ENCODE results near the gene SLC38A9.

The SLC38A9 gene

DNA sequence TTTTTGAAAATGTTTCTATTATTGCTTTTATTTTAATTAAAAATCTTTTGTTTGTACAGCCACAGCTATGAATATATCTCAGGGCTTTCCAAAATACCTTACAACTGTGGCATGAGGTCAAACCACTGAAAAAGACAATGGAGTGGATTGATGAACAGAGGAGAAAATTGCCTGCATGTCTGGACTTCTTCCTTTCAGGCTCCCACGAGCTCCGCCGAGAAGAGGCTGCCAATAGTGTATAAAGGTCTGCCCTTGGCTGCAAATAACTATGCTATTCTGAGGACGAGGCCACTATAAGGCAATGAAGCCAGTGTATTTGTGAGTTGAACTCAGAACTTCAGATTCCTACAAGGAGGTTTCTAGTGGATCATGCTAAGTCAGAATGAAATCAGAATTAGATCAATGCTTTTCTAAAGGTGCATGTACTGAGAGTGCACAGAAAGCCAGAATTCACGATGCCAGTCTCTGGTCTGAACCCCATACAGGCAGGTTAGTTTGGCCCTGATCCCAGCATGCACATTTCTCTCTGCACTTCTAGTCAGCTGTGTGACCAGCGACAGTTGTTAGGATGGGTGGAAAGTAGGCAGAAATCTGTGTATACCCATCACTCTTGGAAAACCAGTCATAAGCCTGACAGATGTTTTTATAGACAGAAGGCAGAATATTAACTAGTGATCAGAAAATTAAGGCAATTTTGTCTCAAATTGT, 134.6 kb downstream of the SLC38A9 start:
- no peak for DNase-seq

DNA sequence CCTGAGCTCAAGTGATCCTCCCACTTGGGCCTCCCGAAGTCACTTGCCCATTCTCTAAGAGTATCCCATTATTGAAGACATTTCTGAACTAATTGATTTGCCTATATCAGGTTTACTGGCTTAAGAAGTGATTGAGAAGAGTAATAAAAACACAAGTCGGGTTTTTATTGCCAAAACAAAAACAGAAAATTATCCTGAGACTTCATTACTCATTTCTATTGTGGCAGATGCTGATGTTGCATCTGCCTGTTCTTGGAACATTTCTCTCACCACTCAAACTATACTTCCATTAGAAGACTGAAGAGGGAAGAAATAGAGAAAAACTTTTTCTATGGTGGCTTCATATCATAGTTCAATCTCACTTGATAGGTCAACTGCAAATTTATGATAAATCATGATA, 135.5 kb downstream of the SLC38A9 start:
- DNase-seq: no peak

All from NCI-H526 treated with DMSO at 0.1 percent for 48 hours (cell line).